ENCODE data around the gene COX20.
"Not testable (repeated sequence)": the region's sequence is repeated elsewhere in the genome, so short reads cannot be mapped to it uniquely, and the experiment has no call there.

The COX20 gene

GRCh38 chr1:244821134-244821533, 14.3 kb upstream of the COX20 start:
- FAIRE-seq, result no peak
- TF ChIP-seq CTCF (IDR thresholded peaks at IDR 0.05; ENCODE audit: insufficient read depth, missing control alignments), result no peak
- no peak for DNase-seq (ENCODE audit: insufficient read length, low spot score)

DNA sequence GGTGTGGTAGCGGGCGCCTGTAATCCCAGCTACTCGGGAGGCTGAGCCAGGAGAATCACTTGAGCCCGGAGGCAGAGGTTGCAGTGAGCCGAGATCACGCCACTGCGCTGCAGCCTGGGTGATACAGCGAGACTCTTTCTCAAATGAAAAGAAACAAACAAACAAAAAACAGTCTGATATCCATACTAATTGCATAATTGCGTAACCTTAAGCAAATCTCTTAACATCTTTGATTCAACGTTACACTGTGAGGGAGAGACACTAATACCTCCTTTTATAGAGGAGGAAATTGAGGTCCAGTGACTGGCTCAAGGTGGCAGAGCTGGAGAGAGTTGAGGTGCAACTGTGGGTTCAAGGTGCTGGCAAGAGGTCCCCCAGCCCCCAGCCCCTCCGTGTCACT, 12.6 kb upstream of the COX20 start:
- no peak for TF ChIP-seq CTCF (IDR thresholded peaks at IDR 0.05; ENCODE audit: insufficient read depth, missing control alignments)
- DNase-seq (ENCODE audit: insufficient read length, low spot score), result no peak
- no peak for FAIRE-seq

GRCh38 chr1:244826712-244827111, 8.7 kb upstream of the COX20 start:
- no peak for TF ChIP-seq CTCF (IDR thresholded peaks at IDR 0.05; ENCODE audit: insufficient read depth, missing control alignments)
- FAIRE-seq, result no peak
- no peak for DNase-seq (ENCODE audit: insufficient read length, low spot score)

DNA sequence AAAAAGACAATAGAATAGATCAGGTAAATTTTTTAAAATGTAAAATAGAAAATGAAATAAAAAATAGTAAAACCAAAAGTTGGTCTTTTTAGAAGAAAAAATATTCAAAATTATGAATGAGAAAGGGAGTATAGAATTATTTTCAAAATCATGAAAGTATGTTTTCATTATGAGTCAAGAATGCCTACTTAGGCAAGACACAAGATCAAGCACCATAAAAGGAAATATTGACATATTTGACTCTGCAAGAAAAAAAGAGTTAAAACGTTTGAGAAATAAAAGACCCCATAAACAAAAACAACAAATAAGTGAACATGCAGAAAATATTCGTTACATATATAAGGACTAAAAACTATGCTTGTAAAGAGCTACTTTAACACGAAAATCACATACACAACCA, 4.8 kb upstream of the COX20 start:
- DNase-seq (ENCODE audit: insufficient read length, low spot score), result no peak
- FAIRE-seq, result no peak
- TF ChIP-seq CTCF (IDR thresholded peaks at IDR 0.05; ENCODE audit: insufficient read depth, missing control alignments), result no peak

DNA sequence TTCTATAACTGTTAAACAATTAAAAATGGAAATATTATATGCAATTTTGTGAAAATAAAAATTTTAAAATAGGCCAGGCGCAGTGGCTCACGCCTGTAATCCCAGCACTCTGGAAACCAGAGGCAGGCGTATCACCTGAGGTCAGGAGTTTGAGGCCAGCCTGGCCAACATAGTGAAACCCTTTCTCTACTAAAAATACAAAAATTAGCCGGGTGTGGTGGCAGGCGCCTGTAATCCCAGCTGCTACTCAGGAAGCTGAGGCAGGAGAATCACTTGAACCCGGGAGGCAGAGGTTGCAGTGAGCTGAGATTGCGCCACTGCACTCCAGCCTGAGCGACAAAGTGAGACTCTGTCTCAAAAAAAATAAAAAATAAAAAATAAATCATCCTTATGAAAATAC, 2.2 kb upstream of the COX20 start:
- not testable (repeated sequence) for FAIRE-seq; DNase-seq (ENCODE audit: insufficient read length, low spot score)

DNA sequence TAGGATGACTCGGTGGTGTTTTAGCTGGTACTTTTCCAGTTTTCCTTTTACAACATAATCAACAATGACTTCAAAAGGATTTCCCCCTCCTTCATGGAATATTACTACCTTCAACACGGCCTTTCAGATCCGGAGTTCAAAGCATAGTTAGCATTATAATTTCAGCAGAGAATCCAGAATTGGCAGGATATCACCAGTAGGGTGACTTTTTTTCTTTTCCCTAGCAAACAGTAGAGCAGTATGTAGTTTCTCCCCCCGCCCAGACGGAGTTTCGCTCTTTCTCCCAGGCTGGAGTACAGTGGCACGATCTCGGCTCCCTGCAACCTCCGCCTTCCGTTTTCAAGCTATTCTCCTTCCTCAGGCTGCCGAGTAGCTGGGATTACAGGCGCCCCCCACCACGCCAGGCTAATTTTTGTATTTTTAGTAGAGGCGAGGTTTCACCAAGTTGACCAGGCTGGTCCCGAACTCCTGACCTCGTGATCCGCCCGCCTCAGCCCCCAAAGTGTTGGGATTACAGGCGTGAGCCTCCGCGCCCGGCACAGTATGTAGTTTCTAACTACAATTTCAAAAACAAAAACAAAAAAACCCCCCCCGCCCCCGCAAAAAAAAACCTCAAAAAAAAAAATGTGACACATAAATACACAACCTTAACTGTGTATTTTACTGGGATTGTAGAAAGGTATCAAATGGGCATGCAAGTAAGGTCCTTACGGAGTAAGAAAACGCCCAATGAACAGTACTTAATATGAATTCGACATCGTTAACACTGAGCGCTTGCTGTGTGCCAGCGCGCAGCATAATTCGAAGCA, 1.5 kb upstream of the COX20 start:
- no peak for TF ChIP-seq CTCF (IDR thresholded peaks at IDR 0.05; ENCODE audit: insufficient read depth, missing control alignments)
- DNase-seq (ENCODE audit: insufficient read length, low spot score), result no peak
- no peak for FAIRE-seq

GRCh38 chr1:244834543-244835275, 749 bp upstream of the COX20 start:
- no peak for FAIRE-seq
- no peak for TF ChIP-seq CTCF (IDR thresholded peaks at IDR 0.05; ENCODE audit: insufficient read depth, missing control alignments)
- DNase-seq (ENCODE audit: insufficient read length, low spot score), result peak; percentile 47
